Gastrocnemius medialis (tissue), 4 donors: Measurements from ENCODE around the gene CIT.

Experiments
- POLR2A ChIP-seq, 2 donors: fragments of 450-650 bp; IDR thresholded peaks; one replicate each; pipeline ENCODE4 v1.6.1; 2017; ENCODE audit warnings: antibody characterized with exemption in 2 of 2, mild to moderate bottlenecking in 2 of 2, moderate library complexity in 2 of 2
- TF ChIP-seq, protein P1 (sequence below), 5 experiments: fragments of 450-650 bp in 3 of 5; fragments of 200-600 bp in 2 of 5; sonication (generic) in 2 of 5; IDR thresholded peaks in 4 of 5; conservative IDR thresholded peaks in 1 of 5; 1 replicate in 4 of 5; 2 replicates in 1 of 5; pipeline ENCODE4 v1.5.1; 2016 to 2019; ENCODE audit warnings: antibody characterized with exemption in 5 of 5, mild to moderate bottlenecking in 3 of 5, moderate library complexity in 3 of 5

DNA sequence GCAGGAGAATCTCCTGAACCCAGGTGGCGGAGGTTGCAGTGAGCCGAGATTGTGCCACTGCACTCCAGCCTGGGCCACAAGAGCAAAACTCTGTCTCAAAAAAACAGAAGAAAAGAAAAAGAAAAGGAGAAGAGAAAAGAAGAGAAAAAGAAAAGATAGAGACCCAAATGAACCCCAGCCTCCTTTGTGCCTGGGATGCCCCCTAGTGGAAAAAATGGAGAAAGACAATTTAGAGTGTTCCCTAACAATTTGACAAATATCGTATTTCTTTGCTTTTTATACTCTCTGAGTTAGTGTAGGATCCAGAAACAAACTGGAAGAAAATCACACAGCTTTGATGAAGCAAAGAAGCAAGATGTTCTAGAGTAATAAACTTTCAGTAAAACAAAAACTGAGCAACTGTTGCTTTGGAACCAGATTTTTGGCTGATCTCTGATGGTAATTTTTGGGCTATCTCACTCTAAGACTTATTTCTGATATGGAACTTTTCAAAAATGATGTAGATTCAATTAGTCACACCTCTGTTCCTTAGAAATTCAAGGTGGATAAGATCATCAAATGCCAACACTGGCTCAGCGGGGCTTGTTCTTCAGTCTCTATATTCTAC, 227.8 kb downstream of the CIT start:
- TF ChIP-seq, protein P1, sequence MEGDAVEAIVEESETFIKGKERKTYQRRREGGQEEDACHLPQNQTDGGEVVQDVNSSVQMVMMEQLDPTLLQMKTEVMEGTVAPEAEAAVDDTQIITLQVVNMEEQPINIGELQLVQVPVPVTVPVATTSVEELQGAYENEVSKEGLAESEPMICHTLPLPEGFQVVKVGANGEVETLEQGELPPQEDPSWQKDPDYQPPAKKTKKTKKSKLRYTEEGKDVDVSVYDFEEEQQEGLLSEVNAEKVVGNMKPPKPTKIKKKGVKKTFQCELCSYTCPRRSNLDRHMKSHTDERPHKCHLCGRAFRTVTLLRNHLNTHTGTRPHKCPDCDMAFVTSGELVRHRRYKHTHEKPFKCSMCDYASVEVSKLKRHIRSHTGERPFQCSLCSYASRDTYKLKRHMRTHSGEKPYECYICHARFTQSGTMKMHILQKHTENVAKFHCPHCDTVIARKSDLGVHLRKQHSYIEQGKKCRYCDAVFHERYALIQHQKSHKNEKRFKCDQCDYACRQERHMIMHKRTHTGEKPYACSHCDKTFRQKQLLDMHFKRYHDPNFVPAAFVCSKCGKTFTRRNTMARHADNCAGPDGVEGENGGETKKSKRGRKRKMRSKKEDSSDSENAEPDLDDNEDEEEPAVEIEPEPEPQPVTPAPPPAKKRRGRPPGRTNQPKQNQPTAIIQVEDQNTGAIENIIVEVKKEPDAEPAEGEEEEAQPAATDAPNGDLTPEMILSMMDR (IDR thresholded peaks at IDR 0.05 in 4 of 5, conservative IDR thresholded peaks at IDR 0.05 in 1 of 5) = peak; percentile 46 to 77 (median 69)
- TF ChIP-seq POLR2A (IDR thresholded peaks at IDR 0.05) = no peak
